ENCODE measurements around the gene PAX3.

DNA sequence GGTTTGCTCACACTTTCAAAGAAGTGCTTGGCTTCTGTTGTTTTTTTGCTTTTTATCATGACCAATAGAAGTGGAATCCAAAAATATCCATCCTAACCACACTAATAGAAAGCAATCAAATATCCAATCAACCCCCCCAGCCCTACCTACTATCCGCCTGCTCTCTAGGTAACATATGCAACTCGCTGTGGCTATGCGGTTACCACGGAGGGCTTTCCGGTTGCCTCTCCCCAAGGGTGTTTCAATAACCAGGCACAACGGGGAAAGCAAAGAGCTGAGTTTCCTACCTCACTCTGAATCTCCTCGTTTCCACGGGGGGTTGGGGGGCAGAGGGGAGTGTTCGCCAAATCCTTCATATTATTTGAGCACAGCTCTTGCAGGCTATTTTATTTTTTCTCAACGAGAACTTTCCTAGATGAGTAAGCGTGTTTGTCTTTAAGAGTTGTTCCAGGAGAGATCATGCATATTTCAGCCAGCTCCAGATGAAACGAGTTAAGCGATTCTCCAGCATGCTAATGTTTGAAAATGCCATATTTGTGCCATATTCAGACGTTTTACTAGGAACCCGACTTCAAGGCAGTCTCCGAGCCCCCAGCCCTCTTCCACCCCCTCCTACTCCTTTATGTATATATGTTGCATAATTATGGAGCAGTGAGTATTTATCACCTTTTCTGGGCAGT lies 30.3 kb downstream of the PAX3 start:
- TF ChIP-seq ZNF281 (CRISPR knock-in tag; IDR thresholded peaks at IDR 0.05) (no peak), TEAD4 (CRISPR knock-in tag; IDR thresholded peaks at IDR 0.05) (no peak)
- TF ChIP-seq, protein P1, sequence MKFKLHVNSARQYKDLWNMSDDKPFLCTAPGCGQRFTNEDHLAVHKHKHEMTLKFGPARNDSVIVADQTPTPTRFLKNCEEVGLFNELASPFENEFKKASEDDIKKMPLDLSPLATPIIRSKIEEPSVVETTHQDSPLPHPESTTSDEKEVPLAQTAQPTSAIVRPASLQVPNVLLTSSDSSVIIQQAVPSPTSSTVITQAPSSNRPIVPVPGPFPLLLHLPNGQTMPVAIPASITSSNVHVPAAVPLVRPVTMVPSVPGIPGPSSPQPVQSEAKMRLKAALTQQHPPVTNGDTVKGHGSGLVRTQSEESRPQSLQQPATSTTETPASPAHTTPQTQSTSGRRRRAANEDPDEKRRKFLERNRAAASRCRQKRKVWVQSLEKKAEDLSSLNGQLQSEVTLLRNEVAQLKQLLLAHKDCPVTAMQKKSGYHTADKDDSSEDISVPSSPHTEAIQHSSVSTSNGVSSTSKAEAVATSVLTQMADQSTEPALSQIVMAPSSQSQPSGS (CRISPR knock-in tag; IDR thresholded peaks at IDR 0.05; ENCODE audit: borderline replicate concordance, low read depth): no peak
- TF ChIP-seq, protein P2, sequence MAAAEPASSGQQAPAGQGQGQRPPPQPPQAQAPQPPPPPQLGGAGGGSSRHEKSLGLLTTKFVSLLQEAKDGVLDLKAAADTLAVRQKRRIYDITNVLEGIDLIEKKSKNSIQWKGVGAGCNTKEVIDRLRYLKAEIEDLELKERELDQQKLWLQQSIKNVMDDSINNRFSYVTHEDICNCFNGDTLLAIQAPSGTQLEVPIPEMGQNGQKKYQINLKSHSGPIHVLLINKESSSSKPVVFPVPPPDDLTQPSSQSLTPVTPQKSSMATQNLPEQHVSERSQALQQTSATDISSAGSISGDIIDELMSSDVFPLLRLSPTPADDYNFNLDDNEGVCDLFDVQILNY (CRISPR knock-in tag; IDR thresholded peaks at IDR 0.05): no peak

All from WTC11 (cell line).